Measurements from ENCODE around the gene FAM111A. TPM values are rescaled to one million over a fixed set of nuclear protein-coding genes. Genes with fewer than 3 reads are reported as not detected.

Gene FAM111A
- total RNA-seq, 1 experiment from 2014 or later = 37.9 TPM

GRCh38 chr11:59145534-59145933 is 2.9 kb downstream of the FAM111A start:
- in situ Hi-C loops (cut with HindIII; ENCODE audit: low pct_unique_long_range_greater_than_20kb, low sequenced_read_pairs) = no loop called here
- ATAC-seq (no peak), DNase-seq (ENCODE audit: low read depth, low spot score) (no peak)
- ChIA-PET CTCF (interaction anchor here (2.6 kb wide), 1 partner anchor 13 kb away, joined by 9 read pairs; no protein-coding TSS in a partner anchor), POLR2A (no interaction called here)
- BruUV-seq (replicated peaks) = TSS peak; percentile 69
- peak overlapping the region; percentile 95 for H3K27ac ChIP-seq (ENCODE audit: low read length)
- intact Hi-C loops (cut with micrococcal nuclease; ENCODE audit: unreplicated experiment) = no loop called here
- H3K27me3 ChIP-seq (ENCODE audit: control insufficient read depth, insufficient read depth, low read length) = no peaks in the 10 kb centered on the region
- H3K4me3 ChIP-seq (ENCODE audit: low read depth in 2 of 2, low read length in 2 of 2) = peak overlapping the region; percentile 87 to 97
- peaks cover 21% of the 10 kb centered on the region for H3K4me1 ChIP-seq (ENCODE audit: control insufficient read depth, insufficient read depth, low read length)
- H3K9me3 ChIP-seq (ENCODE audit: control insufficient read depth, insufficient read depth, low read depth, low read length) = no peaks in the 10 kb centered on the region
- no peak for TF ChIP-seq CTCF (IDR thresholded peaks at IDR 0.05)
- no peak for TF ChIP-seq REST (IDR thresholded peaks at IDR 0.05; ENCODE audit: insufficient read depth in 1 of 2, low read depth in 2 of 2, low read length in 1 of 2)
- TF ChIP-seq TCF7L2 (IDR thresholded peaks at IDR 0.05; ENCODE audit: low read depth, low read length) = no peak
- TF ChIP-seq POLR2AphosphoS5 (IDR thresholded peaks at IDR 0.05; ENCODE audit: low read depth, low read length) = no peak
- TF ChIP-seq SIN3A (IDR thresholded peaks at IDR 0.05; ENCODE audit: borderline replicate concordance, insufficient read depth, low read depth, low read length) = no peak
- peaks cover 6% of the 10 kb centered on the region for H3K36me3 ChIP-seq (ENCODE audit: control insufficient read depth, insufficient read depth, low read length)

GRCh38 chr11:59151761-59152160 is 9.1 kb downstream of the FAM111A start:
- TF ChIP-seq CTCF (IDR thresholded peaks at IDR 0.05) = no peak
- no peak for TF ChIP-seq POLR2AphosphoS5 (IDR thresholded peaks at IDR 0.05; ENCODE audit: low read depth, low read length)
- no peak for TF ChIP-seq TCF7L2 (IDR thresholded peaks at IDR 0.05; ENCODE audit: low read depth, low read length)
- TF ChIP-seq SIN3A (IDR thresholded peaks at IDR 0.05; ENCODE audit: borderline replicate concordance, insufficient read depth, low read depth, low read length) = no peak
- TF ChIP-seq REST (IDR thresholded peaks at IDR 0.05; ENCODE audit: insufficient read depth in 1 of 2, low read depth in 2 of 2, low read length in 1 of 2) = no peak
- BruUV-seq (replicated peaks) = no TSS peak
- Histone ChIP-seq H3K27ac (ENCODE audit: low read length) (no peak overlapping the region), H3K4me1 (ENCODE audit: control insufficient read depth, insufficient read depth, low read length) (no peaks in the 10 kb centered on the region; the same call in 1 of the 2 replicates), H3K4me3 (ENCODE audit: low read depth in 2 of 2, low read length in 2 of 2) (no peak overlapping the region), H3K9me3 (ENCODE audit: control insufficient read depth, insufficient read depth, low read depth, low read length) (no peaks in the 10 kb centered on the region), H3K27me3 (ENCODE audit: control insufficient read depth, insufficient read depth, low read length) (no peaks in the 10 kb centered on the region), H3K36me3 (ENCODE audit: control insufficient read depth, insufficient read depth, low read length) (peaks cover 6% of the 10 kb centered on the region)
- in situ Hi-C loops (cut with HindIII; ENCODE audit: low pct_unique_long_range_greater_than_20kb, low sequenced_read_pairs) (no loop called here), intact Hi-C loops (cut with micrococcal nuclease; ENCODE audit: unreplicated experiment) (loop anchor here (10.0 kb wide), 2 partner anchors 197 to 497 kb away; no protein-coding TSS in a partner anchor)
- DNase-seq (ENCODE audit: low read depth, low spot score) = no peak
- no peak for ATAC-seq
- ChIA-PET CTCF (no interaction called here), POLR2A (no interaction called here)

All from Panc1 (cell line).